K562 (cell line): ENCODE data around the gene PSMB7. TPM values are rescaled to one million over a fixed set of nuclear protein-coding genes. Genes with fewer than 3 reads are reported as not detected.

ENCODE experiments used
- ATAC-seq: fragments of 200-7000 bp; cut with Tn5 transposase; 3 replicates; pipeline ENCODE4 v1.9.1; 2020; ENCODE audit warnings: moderate library complexity
- BruUV-seq: library from RNA; stranded (reverse); fragments of 400-500 nt; replicated peaks from 2 replicates; lab custom pipeline; 2021; lab: Mats Ljungman, UMichigan
- CTCF ChIA-PET: fragments of 300-600 bp; formaldehyde crosslinking; extraction: SDS; loops from one replicate; lab custom pipeline; 2021; ENCODE audit warnings: low intra/inter-chr PET ratio; lab: Yijun Ruan, JAX
- POLR2A ChIA-PET: fragments of 300-600, 350-650 bp; sonication (Branson Sonifier 250); formaldehyde crosslinking; extraction: SDS; loops from one replicate; lab custom pipeline; 2021; ENCODE audit warnings: antibody characterized with exemption, inconsistent platforms; lab: Yijun Ruan, JAX
- DNase-seq, 4 experiments: peaks; one replicate each; pipeline versions ENCODE4 v3.0.0 to v3.0.0-alpha.2; 2011 to 2018; ENCODE audit warnings: low spot score in 3 of 4, mixed read lengths in 3 of 4; ENCODE audit errors: extremely low read depth in 1 of 4
- FAIRE-seq: peaks from 2 replicates; lab custom pipeline; 2011; peaks lifted over from hg19 to GRCh38; lab: Jason Lieb, UNC
- H2AFZ ChIP-seq: 2 replicates; pipeline ENCODE4 v1.6.0; 2011; ENCODE audit warnings: low read depth, low read length, control low read depth, inconsistent platforms
- H3K27ac ChIP-seq: fragments of 200-600 bp; 3 replicates; pipeline ENCODE4 v1.8.0; 2011; ENCODE audit warnings: low read depth, mild to moderate bottlenecking, control low read depth, inconsistent platforms, low read length, moderate library complexity, mixed read lengths; ENCODE audit errors: extremely low read depth
- H3K27me3 ChIP-seq, 2 experiments: fragments of 300-600 bp in 1 of 2; 2 replicates in 1 of 2; 3 replicates in 1 of 2; pipeline versions ENCODE4 v1.6.0 to v1.8.0; 2011; ENCODE audit warnings: inconsistent platforms in 2 of 2, low read length in 2 of 2, mild to moderate bottlenecking in 1 of 2, mixed read lengths in 1 of 2, moderate library complexity in 1 of 2; ENCODE audit not compliant: control insufficient read depth in 2 of 2, insufficient read depth in 2 of 2
- H3K36me3 ChIP-seq: fragments of 300-600 bp; 3 replicates; pipeline ENCODE4 v1.8.0; 2011; ENCODE audit warnings: mild to moderate bottlenecking, low read length, inconsistent platforms; ENCODE audit not compliant: control insufficient read depth, insufficient read depth
- H3K4me1 ChIP-seq, 2 experiments: fragments of 200-600 bp in 1 of 2; replicated peaks in 1 of 2; 2 replicates in 1 of 2; 3 replicates in 1 of 2; pipeline versions ENCODE4 v1.5.1 to v1.8.0; 2011; ENCODE audit warnings: inconsistent platforms in 2 of 2, low read length in 2 of 2, mild to moderate bottlenecking in 1 of 2, mixed read lengths in 1 of 2, moderate library complexity in 1 of 2; ENCODE audit not compliant: control insufficient read depth in 2 of 2, insufficient read depth in 2 of 2
- H3K4me2 ChIP-seq: 2 replicates; pipeline ENCODE4 v1.6.1; 2011; ENCODE audit warnings: low read length, control low read depth, inconsistent platforms, mixed read lengths; ENCODE audit not compliant: insufficient read depth
- H3K4me3 ChIP-seq: fragments of 200-600 bp; sonication (generic), shearing (Covaris generic); 2 replicates; pipeline ENCODE4 v1.5.1; 2016; ENCODE audit warnings: control low read depth, inconsistent platforms
- H3K79me2 ChIP-seq: fragments of 200-600 bp; 3 replicates; pipeline ENCODE4 v1.8.0; 2011; ENCODE audit warnings: low read length, inconsistent platforms; ENCODE audit not compliant: control insufficient read depth, insufficient read depth
- H3K9ac ChIP-seq, 2 experiments: 2 replicates each; pipeline versions ENCODE4 v1.6.0 to v1.6.1; 2011; ENCODE audit warnings: low read depth in 2 of 2, low read length in 2 of 2, control low read depth in 1 of 2, inconsistent platforms in 1 of 2, mild to moderate bottlenecking in 1 of 2, mixed read lengths in 1 of 2; ENCODE audit not compliant: insufficient read depth in 1 of 2
- H3K9me1 ChIP-seq: one replicate; pipeline ENCODE4 v1.6.0; 2011; ENCODE audit warnings: inconsistent platforms, mild to moderate bottlenecking, low read length, moderate library complexity; ENCODE audit not compliant: control insufficient read depth, insufficient read depth
- H3K9me3 ChIP-seq: replicated peaks from 2 replicates; pipeline ENCODE4 v1.5.1; 2011; ENCODE audit warnings: low read depth, low read length, inconsistent platforms; ENCODE audit not compliant: control insufficient read depth, insufficient read depth
- H4K20me1 ChIP-seq: replicated peaks from 2 replicates; pipeline ENCODE4 v1.6.1; 2011; ENCODE audit warnings: low read length, inconsistent platforms, mixed read lengths; ENCODE audit not compliant: control insufficient read depth, insufficient read depth
- RAD21 ChIP-seq, 2 experiments: fragments of 250-450 bp in 1 of 2; fragments of 450-650 bp in 1 of 2; sonication (Bioruptor Pico) in 1 of 2; formaldehyde crosslinking in 1 of 2; IDR thresholded peaks in 1 of 2; conservative IDR thresholded peaks in 1 of 2; 2 replicates each; pipeline versions ENCODE4 v1.4.0 to v1.8.0; 2020 to 2022; ENCODE audit warnings: mild to moderate bottlenecking in 2 of 2, moderate library complexity in 1 of 2
- SRSF9 ChIP-seq: fragments of 200-400 bp; formaldehyde crosslinking; IDR thresholded peaks from 2 replicates; pipeline ENCODE4 v1.6.1; 2017; ENCODE audit warnings: low read depth, low read length, borderline replicate concordance
- TFAM ChIP-seq: fragments of 250-450 bp; sonication (Bioruptor Pico); conservative IDR thresholded peaks from 2 replicates; pipeline ENCODE4 v1.5.0; 2021; ENCODE audit warnings: mild to moderate bottlenecking, moderate library complexity
- ZNF644 ChIP-seq: fragments of 200-800 bp; sonication (Bioruptor generic); IDR thresholded peaks from 2 replicates; pipeline ENCODE4 v1.6.1; 2016; ENCODE audit warnings: low read depth, missing genetic modification characterization, missing compliant biosample characterization
- WGBS: fragments of 100-300 bp; shearing (Covaris generic); methylation state at CpG from one replicate; pipeline ENCODE4 v1.1.6; 2016; ENCODE audit warnings: low coverage, mixed read lengths; ENCODE audit not compliant: insufficient coverage; ENCODE audit errors: missing lambda C conversion rate; 5-methylcytosine and 5-hydroxymethylcytosine counted together
- in situ Hi-C: fragments of 300-500 bp; cut with MboI; formaldehyde crosslinking; loops from 4 replicates; pipeline ENCODE4 v1.15.0; 2018; ENCODE audit warnings: inconsistent platforms, mixed read lengths
- intact Hi-C: fragments of 100-400 bp; cut with micrococcal nuclease; formaldehyde crosslinking; loops from 2 replicates; pipeline ENCODE4 v1.14.2; 2022
- polyA plus RNA-seq, 8 experiments: library from polyadenylated mRNA; depleted of rRNA in 4 of 8; stranded (reverse) in 5 of 8; unstranded in 3 of 8; fragments of >200 nt; fragmentation: Nextera tagmentation in 2 of 8; fragmentation: Illumina TruSeq in 1 of 8; extraction: Ambion mirVana in 2 of 8; extraction: Trizol in 1 of 8; gene quantifications; 2 replicates each; pipeline versions ENCODE4 v1.2.1 to v1.2.3, GENCODE V29; 2011 to 2014; ENCODE audit warnings: inconsistent platforms in 1 of 8, missing spikeins in 1 of 8
- total RNA-seq, 7 experiments: library from RNA; depleted of rRNA in 6 of 7; stranded (reverse); fragments of >200 nt in 6 of 7; fragmentation: Illumina TruSeq in 2 of 7; extraction: Trizol in 2 of 7; gene quantifications; 2 replicates each; pipeline versions ENCODE4 v1.2.1 to v1.2.3, GENCODE V29; 2011 to 2021; ENCODE audit warnings: low replicate concordance in 1 of 7
- TF ChIP-seq, protein P1 (sequence below), 3 experiments: IDR thresholded peaks in 2 of 3; conservative IDR thresholded peaks in 1 of 3; 2 replicates each; pipeline ENCODE4 v1.5.1; 2011 to 2012; ENCODE audit warnings: low read length in 3 of 3, mild to moderate bottlenecking in 3 of 3, control low read depth in 2 of 3, improper control_type of control experiment in 1 of 3, inconsistent platforms in 1 of 3, low read depth in 1 of 3, mixed read lengths in 1 of 3, moderate library complexity in 1 of 3; ENCODE audit not compliant: insufficient read depth in 2 of 3
- TF ChIP-seq, protein P2 (sequence below): IDR thresholded peaks from 2 replicates; pipeline ENCODE4 v1.6.1; 2011; ENCODE audit warnings: borderline replicate concordance, low read depth, mild to moderate bottlenecking, moderate library complexity, low read length; ENCODE audit not compliant: insufficient read depth, poor library complexity, severe bottlenecking

PSMB7 gene
- total and polyA plus RNA-seq, 9 of the 15 experiments (the other 6 are each of a cell fraction or from before 2014, with no cell fraction given), result 321 to 978 (median 407) TPM

DNA sequence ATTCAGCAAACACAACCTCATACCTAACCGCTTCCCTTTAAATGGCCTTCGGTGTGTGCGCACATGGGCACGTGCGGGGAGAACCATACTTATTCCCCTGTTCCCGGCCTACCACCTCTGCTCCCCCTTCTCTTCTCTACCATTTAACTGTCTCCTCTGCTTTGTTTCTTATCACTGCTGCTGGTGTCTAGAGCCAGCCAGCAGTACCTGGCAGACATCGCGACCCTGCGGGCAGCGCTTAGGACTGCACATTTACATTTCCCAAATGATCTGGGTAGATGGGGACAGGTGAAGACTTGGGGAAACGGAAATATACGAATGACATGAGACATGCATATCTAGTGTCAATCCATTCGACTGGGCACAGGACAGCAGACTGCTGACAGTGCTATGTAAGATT lies 56.6 kb downstream of the PSMB7 start:
- in situ Hi-C loops, result no loop called here
- Histone ChIP-seq H3K27me3 (no peaks in the 10 kb centered on the region), H3K4me1 (peaks cover 0 to 9% of the 10 kb centered on the region in 2 experiments; a peak in 2 of 5 replicates)
- DNase-seq, result no peak
- CTCF ChIA-PET, result no interaction called here
- no peak for TF ChIP-seq TFAM (CRISPR knock-in tag)
- TF ChIP-seq, all 486 proteins: peak for 0
- POLR2A ChIA-PET, result no interaction called here
- Histone ChIP-seq H3K9ac (peak overlapping the region in 1 of 2 experiments; percentile 18; a peak in 1 of 4 replicates), H3K9me3 (no peaks in the 10 kb centered on the region), H2AFZ (no peak overlapping the region), H3K4me2 (no peak overlapping the region), H4K20me1 (peaks cover 25% of the 10 kb centered on the region), H3K27ac (no peak overlapping the region), H3K79me2 (peaks cover 66% of the 10 kb centered on the region), H3K36me3 (peaks cover 60% of the 10 kb centered on the region; the same call in 2 of the 3 replicates), H3K4me3 (no peak overlapping the region), H3K9me1 (no peaks in the 10 kb centered on the region)
- no peak for FAIRE-seq
- intact Hi-C loops, result no loop called here
- ATAC-seq, result no peak
- BruUV-seq, result no TSS peak
- 85% methylated on average over 12 of the region's 13 CpGs for WGBS

DNA sequence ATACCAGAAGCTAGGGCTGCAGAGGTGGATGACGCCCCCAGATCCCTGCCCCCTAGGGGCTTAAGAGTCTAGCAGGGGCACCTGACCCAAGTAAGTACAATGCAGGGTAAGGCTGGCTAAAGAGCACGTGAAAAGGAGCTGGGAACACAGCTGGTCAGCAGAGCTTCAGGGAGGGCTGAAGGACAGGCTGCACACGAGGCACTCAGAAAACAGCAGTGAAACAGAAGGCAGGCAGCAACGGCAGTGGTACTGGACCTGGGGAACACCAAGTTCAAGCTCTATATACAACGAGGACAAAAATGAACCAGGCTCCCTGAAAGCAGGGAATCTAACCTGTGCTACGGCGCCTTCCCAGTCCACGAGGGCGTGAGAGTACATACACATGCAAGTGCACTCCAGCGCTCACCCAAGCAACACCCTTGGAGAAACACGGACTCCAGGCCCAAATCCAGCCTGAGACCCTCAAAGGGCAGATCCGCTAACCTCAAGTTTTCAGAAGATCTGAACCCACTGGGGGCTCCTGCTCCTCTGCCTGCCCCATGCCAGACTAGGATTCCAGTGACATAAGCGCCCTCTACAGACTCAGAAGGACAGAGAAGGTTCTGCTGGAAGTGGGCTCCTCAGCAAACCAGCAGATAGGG lies 57.4 kb downstream of the PSMB7 start:
- H3K4me2 ChIP-seq, result no peak overlapping the region
- no peaks in the 10 kb centered on the region for H3K9me1 ChIP-seq
- H3K9me3 ChIP-seq, result no peaks in the 10 kb centered on the region
- peak; percentile 55 for FAIRE-seq
- peaks cover 60% of the 10 kb centered on the region; the same call in 2 of the 3 replicates for H3K36me3 ChIP-seq
- 84% methylated on average over 13 of the region's 13 CpGs for WGBS
- BruUV-seq, result no TSS peak
- intact Hi-C loops, result no loop called here
- H3K79me2 ChIP-seq, result peaks cover 58% of the 10 kb centered on the region
- ChIA-PET CTCF (no interaction called here), POLR2A (no interaction called here)
- in situ Hi-C loops, result no loop called here
- H3K9ac ChIP-seq, result no peak overlapping the region
- peaks cover 25% of the 10 kb centered on the region for H4K20me1 ChIP-seq
- no peak overlapping the region for H3K4me3 ChIP-seq
- H3K27ac ChIP-seq, result no peak overlapping the region
- H3K4me1 ChIP-seq, result peaks cover 0 to 9% of the 10 kb centered on the region in 2 experiments; a peak in 2 of 5 replicates
- no peaks in the 10 kb centered on the region for H3K27me3 ChIP-seq
- peak; percentile 78 for ATAC-seq
- H2AFZ ChIP-seq, result no peak overlapping the region
- DNase-seq, result peak in 1 of 4 experiments; percentile 22
- TF ChIP-seq, protein P1, sequence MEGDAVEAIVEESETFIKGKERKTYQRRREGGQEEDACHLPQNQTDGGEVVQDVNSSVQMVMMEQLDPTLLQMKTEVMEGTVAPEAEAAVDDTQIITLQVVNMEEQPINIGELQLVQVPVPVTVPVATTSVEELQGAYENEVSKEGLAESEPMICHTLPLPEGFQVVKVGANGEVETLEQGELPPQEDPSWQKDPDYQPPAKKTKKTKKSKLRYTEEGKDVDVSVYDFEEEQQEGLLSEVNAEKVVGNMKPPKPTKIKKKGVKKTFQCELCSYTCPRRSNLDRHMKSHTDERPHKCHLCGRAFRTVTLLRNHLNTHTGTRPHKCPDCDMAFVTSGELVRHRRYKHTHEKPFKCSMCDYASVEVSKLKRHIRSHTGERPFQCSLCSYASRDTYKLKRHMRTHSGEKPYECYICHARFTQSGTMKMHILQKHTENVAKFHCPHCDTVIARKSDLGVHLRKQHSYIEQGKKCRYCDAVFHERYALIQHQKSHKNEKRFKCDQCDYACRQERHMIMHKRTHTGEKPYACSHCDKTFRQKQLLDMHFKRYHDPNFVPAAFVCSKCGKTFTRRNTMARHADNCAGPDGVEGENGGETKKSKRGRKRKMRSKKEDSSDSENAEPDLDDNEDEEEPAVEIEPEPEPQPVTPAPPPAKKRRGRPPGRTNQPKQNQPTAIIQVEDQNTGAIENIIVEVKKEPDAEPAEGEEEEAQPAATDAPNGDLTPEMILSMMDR (IDR thresholded peaks at IDR 0.05 in 2 of 3, conservative IDR thresholded peaks at IDR 0.05 in 1 of 3; ENCODE audit: insufficient read depth in 2 of 3, low read depth in 1 of 3, low read length in 3 of 3), result peak; percentile 31 to 46 (median 45); a peak in 5 of 6 replicates
- TF ChIP-seq, protein P2, sequence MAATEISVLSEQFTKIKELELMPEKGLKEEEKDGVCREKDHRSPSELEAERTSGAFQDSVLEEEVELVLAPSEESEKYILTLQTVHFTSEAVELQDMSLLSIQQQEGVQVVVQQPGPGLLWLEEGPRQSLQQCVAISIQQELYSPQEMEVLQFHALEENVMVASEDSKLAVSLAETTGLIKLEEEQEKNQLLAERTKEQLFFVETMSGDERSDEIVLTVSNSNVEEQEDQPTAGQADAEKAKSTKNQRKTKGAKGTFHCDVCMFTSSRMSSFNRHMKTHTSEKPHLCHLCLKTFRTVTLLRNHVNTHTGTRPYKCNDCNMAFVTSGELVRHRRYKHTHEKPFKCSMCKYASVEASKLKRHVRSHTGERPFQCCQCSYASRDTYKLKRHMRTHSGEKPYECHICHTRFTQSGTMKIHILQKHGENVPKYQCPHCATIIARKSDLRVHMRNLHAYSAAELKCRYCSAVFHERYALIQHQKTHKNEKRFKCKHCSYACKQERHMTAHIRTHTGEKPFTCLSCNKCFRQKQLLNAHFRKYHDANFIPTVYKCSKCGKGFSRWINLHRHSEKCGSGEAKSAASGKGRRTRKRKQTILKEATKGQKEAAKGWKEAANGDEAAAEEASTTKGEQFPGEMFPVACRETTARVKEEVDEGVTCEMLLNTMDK, result peak; percentile 30
- TF ChIP-seq RAD21 (CRISPR knock-in tag; conservative IDR thresholded peaks at IDR 0.05 in 1 of 2, IDR thresholded peaks at IDR 0.05 in 1 of 2) (peak; percentile 31 to 53; a peak in 3 of 4 replicates), ZNF644 (tag) (no peak), SRSF9 (no peak)
